Astrocyte (in vitro differentiated cells and primary cell): ENCODE measurements around the gene CFAP141. TPM values are rescaled to one million over a fixed set of nuclear protein-coding genes. Genes with fewer than 3 reads are reported as not detected.

ENCODE experiments used
- DNase-seq: peaks from one replicate; pipeline ENCODE4 v3.0.0-alpha.2; 2010; ENCODE audit warnings: low read depth
- FAIRE-seq: peaks from 2 replicates; lab custom pipeline; 2011; peaks lifted over from hg19 to GRCh38; lab: Jason Lieb, UNC
- H2AFZ ChIP-seq: 2 replicates; pipeline ENCODE4 v1.6.0; 2012; ENCODE audit warnings: low read depth, low read length, inconsistent platforms
- H3K27ac ChIP-seq: 2 replicates; pipeline ENCODE4 v1.5.1; 2011; ENCODE audit warnings: low read depth, low read length, inconsistent platforms
- H3K27me3 ChIP-seq: 2 replicates; pipeline ENCODE4 v1.6.0; 2011; ENCODE audit warnings: low read length, inconsistent platforms; ENCODE audit not compliant: insufficient read depth
- H3K36me3 ChIP-seq: 2 replicates; pipeline ENCODE4 v1.5.1; 2011; ENCODE audit warnings: low read length, inconsistent platforms; ENCODE audit not compliant: insufficient read depth
- H3K4me1 ChIP-seq: 2 replicates; pipeline ENCODE4 v1.5.1; 2011; ENCODE audit warnings: low read length, inconsistent platforms; ENCODE audit not compliant: insufficient read depth
- H3K4me2 ChIP-seq: 2 replicates; pipeline ENCODE4 v1.6.0; 2012; ENCODE audit warnings: low read length, inconsistent platforms
- H3K4me3 ChIP-seq: 2 replicates; pipeline ENCODE4 v1.5.1; 2011; ENCODE audit warnings: low read depth, mild to moderate bottlenecking, low read length, inconsistent platforms; ENCODE audit not compliant: insufficient read depth
- H3K79me2 ChIP-seq: 2 replicates; pipeline ENCODE4 v1.6.0; 2012; ENCODE audit warnings: mild to moderate bottlenecking, low read length, inconsistent platforms; ENCODE audit not compliant: insufficient read depth
- H3K9ac ChIP-seq: 2 replicates; pipeline ENCODE4 v1.6.0; 2012; ENCODE audit warnings: mild to moderate bottlenecking, low read length, inconsistent platforms
- H3K9me3 ChIP-seq: 2 replicates; pipeline ENCODE4 v1.5.1; 2012; ENCODE audit warnings: low read depth, mild to moderate bottlenecking, low read length, inconsistent platforms; ENCODE audit not compliant: insufficient read depth
- H4K20me1 ChIP-seq: 2 replicates; pipeline ENCODE4 v1.6.0; 2012; ENCODE audit warnings: low read length, inconsistent platforms; ENCODE audit not compliant: insufficient read depth
- H3K27ac Mint-ChIP-seq: one replicate; pipeline ENCODE4 v1.8.0; 2021; ENCODE audit warnings: mild to moderate bottlenecking, mixed read lengths; ENCODE audit not compliant: unreplicated experiment
- H3K27me3 Mint-ChIP-seq: one replicate; pipeline ENCODE4 v1.8.0; 2021; ENCODE audit warnings: low read depth, mixed read lengths; ENCODE audit not compliant: unreplicated experiment
- H3K36me3 Mint-ChIP-seq: one replicate; pipeline ENCODE4 v1.8.0; 2021; ENCODE audit warnings: low read depth, mixed read lengths; ENCODE audit not compliant: unreplicated experiment
- H3K4me1 Mint-ChIP-seq: one replicate; pipeline ENCODE4 v1.8.0; 2021; ENCODE audit warnings: low read depth, mixed read lengths; ENCODE audit not compliant: unreplicated experiment
- H3K4me3 Mint-ChIP-seq: one replicate; pipeline ENCODE4 v1.8.0; 2021; ENCODE audit warnings: mild to moderate bottlenecking, moderate library complexity, mixed read lengths; ENCODE audit not compliant: unreplicated experiment
- H3K9me3 Mint-ChIP-seq: one replicate; pipeline ENCODE4 v1.8.0; 2021; ENCODE audit warnings: mild to moderate bottlenecking, mixed read lengths; ENCODE audit not compliant: unreplicated experiment
- EZH2 ChIP-seq: IDR thresholded peaks from 2 replicates; pipeline ENCODE4 v1.6.1; 2012; ENCODE audit warnings: mild to moderate bottlenecking, low read length, inconsistent platforms; ENCODE audit not compliant: insufficient read depth
- total RNA-seq: library from RNA; stranded (reverse); gene quantifications from 2 replicates; pipeline ENCODE4 v1.2.1, GENCODE V29; 2021
- TF ChIP-seq, protein P1 (sequence below): IDR thresholded peaks from 2 replicates; pipeline ENCODE4 v1.5.1; 2011; ENCODE audit warnings: low read depth, mild to moderate bottlenecking, inconsistent platforms, low read length, moderate library complexity; ENCODE audit not compliant: insufficient read depth

The CFAP141 gene
- total RNA-seq, 1 donor from 2014 or later = not detected

DNA sequence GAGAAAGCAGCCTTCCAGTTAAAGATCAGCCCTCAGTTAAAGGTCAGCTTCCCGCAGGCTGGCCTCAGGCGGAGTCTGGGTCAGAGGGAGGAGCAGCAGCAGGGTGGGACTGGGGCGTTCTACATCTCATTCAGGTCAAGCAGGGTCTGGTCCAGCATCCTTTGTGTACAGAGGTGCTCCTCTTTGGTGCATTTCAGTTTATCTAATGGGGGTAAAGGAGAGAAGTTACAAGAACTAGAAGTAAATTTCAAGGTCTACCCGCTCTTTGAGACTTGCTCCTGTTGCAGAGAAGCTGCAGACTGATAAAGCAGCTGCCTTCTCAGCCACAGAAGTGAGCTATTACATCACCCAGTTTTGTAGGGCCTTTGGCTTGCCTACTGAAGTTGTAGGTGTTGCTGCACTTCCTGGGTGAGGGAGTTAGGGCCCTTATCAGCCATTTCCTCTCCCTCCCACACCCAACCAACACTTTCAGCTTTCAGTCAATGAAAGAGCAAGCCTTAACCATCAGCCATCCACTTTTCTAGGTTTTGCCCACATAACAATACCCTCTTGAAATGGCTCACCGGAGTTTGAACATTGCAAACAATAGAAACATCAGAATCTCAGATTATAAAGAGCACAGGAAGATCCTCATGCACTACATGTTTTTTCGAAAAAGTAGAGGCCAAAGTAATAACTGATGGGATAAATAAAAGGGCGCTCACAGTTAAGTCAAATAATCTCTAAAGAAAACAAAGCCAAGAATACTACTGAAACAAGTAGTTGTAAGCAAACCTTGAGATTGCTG, 48.4 kb downstream of the CFAP141 start:
- H4K20me1 ChIP-seq = peaks cover 75% of the 10 kb centered on the region
- H3K36me3 ChIP-seq = peaks cover 55% of the 10 kb centered on the region
- H3K79me2 ChIP-seq = peaks cover 37% of the 10 kb centered on the region
- no peak overlapping the region for H3K4me3 ChIP-seq
- peaks cover 40% of the 10 kb centered on the region for H3K4me1 Mint-ChIP-seq
- H3K4me1 ChIP-seq = peaks cover 6% of the 10 kb centered on the region
- peaks cover 31% of the 10 kb centered on the region for H3K36me3 Mint-ChIP-seq
- H2AFZ ChIP-seq = no peak overlapping the region
- no peaks in the 10 kb centered on the region for H3K9me3 Mint-ChIP-seq
- H3K27me3 ChIP-seq = no peaks in the 10 kb centered on the region
- peak overlapping the region; percentile 41 for H3K27ac Mint-ChIP-seq
- peak; percentile 66 for DNase-seq
- no peak overlapping the region for H3K4me2 ChIP-seq
- peak overlapping the region; percentile 15 for H3K4me3 Mint-ChIP-seq
- no peak overlapping the region for H3K9ac ChIP-seq
- no peak for FAIRE-seq
- TF ChIP-seq EZH2 = no peak
- TF ChIP-seq, protein P1, sequence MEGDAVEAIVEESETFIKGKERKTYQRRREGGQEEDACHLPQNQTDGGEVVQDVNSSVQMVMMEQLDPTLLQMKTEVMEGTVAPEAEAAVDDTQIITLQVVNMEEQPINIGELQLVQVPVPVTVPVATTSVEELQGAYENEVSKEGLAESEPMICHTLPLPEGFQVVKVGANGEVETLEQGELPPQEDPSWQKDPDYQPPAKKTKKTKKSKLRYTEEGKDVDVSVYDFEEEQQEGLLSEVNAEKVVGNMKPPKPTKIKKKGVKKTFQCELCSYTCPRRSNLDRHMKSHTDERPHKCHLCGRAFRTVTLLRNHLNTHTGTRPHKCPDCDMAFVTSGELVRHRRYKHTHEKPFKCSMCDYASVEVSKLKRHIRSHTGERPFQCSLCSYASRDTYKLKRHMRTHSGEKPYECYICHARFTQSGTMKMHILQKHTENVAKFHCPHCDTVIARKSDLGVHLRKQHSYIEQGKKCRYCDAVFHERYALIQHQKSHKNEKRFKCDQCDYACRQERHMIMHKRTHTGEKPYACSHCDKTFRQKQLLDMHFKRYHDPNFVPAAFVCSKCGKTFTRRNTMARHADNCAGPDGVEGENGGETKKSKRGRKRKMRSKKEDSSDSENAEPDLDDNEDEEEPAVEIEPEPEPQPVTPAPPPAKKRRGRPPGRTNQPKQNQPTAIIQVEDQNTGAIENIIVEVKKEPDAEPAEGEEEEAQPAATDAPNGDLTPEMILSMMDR = no peak
- H3K27ac ChIP-seq = no peak overlapping the region
- H3K9me3 ChIP-seq = no peaks in the 10 kb centered on the region
- H3K27me3 Mint-ChIP-seq = no peaks in the 10 kb centered on the region

DNA sequence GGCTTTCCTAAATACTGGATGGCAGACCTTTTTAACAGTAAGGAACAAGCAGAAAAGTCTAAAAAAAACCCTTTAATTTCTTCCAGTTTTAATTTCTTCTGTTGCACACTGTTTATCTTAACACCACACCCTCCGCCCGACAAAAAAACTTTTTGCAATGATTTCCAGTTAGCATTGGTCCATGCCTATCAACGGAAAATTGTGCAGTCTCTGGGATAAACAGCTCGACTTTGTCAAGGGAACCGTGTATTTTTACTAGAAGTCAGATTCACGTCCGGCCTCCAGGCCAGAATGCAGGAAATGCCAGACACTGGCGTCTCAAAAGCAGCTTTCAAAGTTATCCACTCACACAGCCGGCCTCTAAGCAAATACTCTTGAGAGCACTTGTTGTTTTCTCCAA, 50.9 kb downstream of the CFAP141 start:
- no peak overlapping the region for H2AFZ ChIP-seq
- H3K4me3 Mint-ChIP-seq = no peak overlapping the region
- FAIRE-seq (no peak), DNase-seq (no peak)
- peaks cover 42% of the 10 kb centered on the region for H3K4me1 Mint-ChIP-seq
- H3K27me3 Mint-ChIP-seq = no peaks in the 10 kb centered on the region
- no peak overlapping the region for H3K4me2 ChIP-seq
- H4K20me1 ChIP-seq = peaks cover 52% of the 10 kb centered on the region
- no peak overlapping the region for H3K4me3 ChIP-seq
- H3K9ac ChIP-seq = no peak overlapping the region
- peaks cover 23% of the 10 kb centered on the region for H3K79me2 ChIP-seq
- H3K27me3 ChIP-seq = no peaks in the 10 kb centered on the region
- no peak overlapping the region for H3K27ac ChIP-seq
- peaks cover 35% of the 10 kb centered on the region for H3K36me3 ChIP-seq
- H3K27ac Mint-ChIP-seq = no peak overlapping the region
- H3K9me3 Mint-ChIP-seq = no peaks in the 10 kb centered on the region
- H3K4me1 ChIP-seq = peaks cover 6% of the 10 kb centered on the region
- TF ChIP-seq, protein P1 = no peak
- TF ChIP-seq EZH2 = no peak
- H3K36me3 Mint-ChIP-seq = peaks cover 28% of the 10 kb centered on the region
- no peaks in the 10 kb centered on the region for H3K9me3 ChIP-seq
